ENCODE data around the gene STK39. TPM values are rescaled to one million over a fixed set of nuclear protein-coding genes. Genes with fewer than 3 reads are reported as not detected.
A peak's percentile ranks its signal among the peaks of the same experiment; 100 is the strongest.

The STK39 gene
- total RNA-seq, 1 donor, result 2.7 TPM

- DNase-seq (ENCODE audit: low read depth in 2 of 3, low spot score in 2 of 3), result peak in 2 of 3 donors; percentile 50 to 62
Observed at GRCh38 chr2:168210895-168211570, 36.4 kb downstream of the STK39 start.

DNA sequence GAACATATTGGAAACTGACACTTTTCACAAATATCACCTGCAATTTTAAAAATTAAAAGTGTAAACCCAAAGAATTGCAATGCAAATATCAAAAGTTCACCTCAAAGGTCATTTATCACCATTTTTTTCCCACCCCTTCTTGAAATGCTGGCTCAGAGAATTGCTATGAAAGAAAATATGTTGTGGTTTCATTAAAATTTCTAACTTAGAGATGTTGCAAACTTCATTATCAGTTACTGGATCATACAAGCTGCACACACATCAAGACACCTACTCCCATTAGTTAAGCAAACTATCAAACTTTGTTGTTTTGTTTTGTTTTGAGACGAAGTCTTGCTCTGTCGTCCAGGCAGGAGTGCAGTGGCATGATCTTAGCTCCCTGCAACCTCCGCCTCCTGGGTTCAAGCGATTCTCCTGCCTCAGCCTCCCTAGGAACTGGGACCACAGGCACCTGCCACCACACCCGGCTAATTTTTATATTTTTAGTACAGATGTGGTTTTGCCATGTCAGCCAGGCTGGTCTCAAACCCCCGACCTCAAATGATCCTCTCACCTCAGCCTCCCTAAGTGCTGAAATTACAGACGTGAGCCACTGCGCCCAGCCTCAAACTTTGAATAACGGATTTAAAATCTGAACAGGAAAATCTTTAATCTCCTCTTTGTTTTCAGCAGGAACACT is 37.0 kb downstream of the STK39 start:
- DNase-seq (ENCODE audit: low read depth in 2 of 3, low spot score in 2 of 3), result peak in 1 of 3 donors; percentile 4

DNA sequence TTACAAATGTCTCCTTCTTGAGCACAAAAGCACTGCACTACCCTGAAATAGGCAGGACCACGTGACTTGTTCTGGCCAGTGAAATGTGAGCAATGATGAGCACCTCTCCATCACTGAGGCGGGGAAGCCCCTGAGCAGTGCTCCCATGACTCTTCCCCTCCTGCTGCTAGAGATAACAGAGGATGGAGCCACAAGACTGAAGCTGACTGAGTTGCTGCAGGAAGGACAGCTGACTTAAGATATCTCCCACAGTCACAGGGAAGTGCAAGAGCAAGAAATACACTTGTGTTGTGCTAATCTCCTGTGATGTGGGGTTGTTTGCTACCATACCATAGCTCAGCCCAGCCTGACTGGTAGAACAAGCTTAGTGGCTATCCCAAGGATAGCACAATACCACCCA is 38.7 kb downstream of the STK39 start:
- DNase-seq (ENCODE audit: low read depth in 2 of 3, low spot score in 2 of 3), result peak in 2 of 3 donors; percentile 45 to 51

DNA sequence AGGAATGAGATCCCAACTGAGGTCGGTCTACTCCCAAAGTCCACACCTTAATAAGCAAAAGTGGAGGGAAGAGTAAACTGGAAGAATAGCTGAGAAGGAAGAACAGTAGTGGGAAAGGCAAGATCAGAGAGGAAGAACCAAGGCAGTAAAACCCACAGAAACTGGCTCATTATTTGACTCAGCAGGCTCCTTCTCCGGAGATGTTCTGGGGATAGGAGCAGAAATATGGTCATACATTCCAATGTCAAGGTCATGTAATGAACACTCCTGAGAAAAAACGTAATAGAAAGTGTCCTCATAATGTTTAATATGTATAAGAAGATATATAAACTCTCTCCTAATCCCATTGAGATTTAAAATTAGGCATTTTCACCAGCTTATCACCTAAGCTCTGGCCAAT is 39.5 kb downstream of the STK39 start:
- no peak for DNase-seq (ENCODE audit: low read depth in 2 of 3, low spot score in 2 of 3)

GRCh38 chr2:168203762-168204693 is 43.4 kb downstream of the STK39 start:
- DNase-seq (ENCODE audit: low read depth in 2 of 3, low spot score in 2 of 3), result no peak

- DNase-seq (ENCODE audit: low read depth in 2 of 3, low spot score in 2 of 3), result no peak
Observed at GRCh38 chr2:168201584-168202116, 45.7 kb downstream of the STK39 start.

DNA sequence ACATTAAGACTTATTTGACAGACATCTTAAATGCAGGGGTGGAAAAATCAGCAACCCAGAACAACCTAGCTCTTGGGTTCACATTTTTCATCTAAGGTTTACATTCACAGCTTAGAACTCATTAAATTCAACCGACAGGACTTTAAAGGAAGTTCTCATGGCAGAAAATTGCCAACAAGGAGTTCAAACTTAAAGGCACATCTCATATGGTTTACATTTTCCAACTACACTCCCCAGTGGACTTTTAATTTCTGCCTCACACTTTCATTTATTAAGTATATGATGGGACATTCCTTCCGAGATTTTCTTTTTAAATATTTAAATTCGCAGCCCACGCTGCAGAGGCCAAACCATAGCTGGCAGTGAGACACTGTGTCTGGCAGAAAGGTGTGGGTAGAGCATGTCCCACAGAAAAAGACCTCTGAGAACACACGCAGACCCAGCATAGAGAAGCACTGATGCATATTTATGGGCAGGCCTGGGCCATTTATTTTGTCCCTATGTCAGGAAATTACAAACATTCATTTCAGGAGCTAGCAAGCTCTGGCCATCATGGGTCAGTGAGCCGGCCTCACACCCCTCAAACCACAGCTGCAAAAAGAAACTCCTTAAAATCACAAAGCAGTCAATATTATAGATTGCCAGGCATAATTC is 46.3 kb downstream of the STK39 start:
- no peak for DNase-seq (ENCODE audit: low read depth in 2 of 3, low spot score in 2 of 3)

DNA sequence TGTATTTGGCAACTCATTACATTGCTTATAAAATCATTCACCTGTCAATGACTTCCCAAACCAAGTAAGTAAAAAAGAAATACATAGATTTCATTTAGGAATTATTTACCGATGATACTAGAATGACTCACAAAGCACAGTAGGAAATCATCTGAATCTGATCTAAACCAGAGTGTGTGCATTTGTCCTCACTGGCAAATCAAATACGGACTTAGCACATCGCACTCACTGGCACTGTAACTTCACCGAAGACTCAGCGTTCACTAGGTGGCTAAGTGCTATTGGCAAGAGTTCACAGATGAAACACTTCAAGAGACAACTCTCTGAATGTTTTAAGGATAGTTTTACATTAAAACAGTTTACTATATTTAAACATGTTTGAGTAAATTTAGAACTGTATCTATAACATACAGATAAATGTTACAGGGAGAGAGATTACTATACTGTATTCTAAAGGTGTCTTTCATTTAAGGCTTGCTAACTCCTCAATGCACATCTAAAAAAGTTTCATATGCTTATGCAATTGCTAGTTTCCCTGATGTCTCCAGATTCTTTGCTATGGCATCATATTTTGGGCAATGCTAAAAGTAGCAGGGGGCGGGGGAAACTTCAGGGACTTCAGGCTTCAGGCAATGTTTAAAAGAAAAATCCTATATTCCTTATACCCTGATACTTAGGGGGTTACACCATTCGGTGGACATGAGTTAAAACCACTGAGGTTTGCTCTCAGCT is 48.8 kb downstream of the STK39 start:
- no peak for DNase-seq (ENCODE audit: low read depth in 2 of 3, low spot score in 2 of 3)

GRCh38 chr2:168196764-168197180 is 50.6 kb downstream of the STK39 start:
- DNase-seq (ENCODE audit: low read depth in 2 of 3, low spot score in 2 of 3), result no peak

- no peak for DNase-seq (ENCODE audit: low read depth in 2 of 3, low spot score in 2 of 3)
Observed at GRCh38 chr2:168194784-168195522, 52.4 kb downstream of the STK39 start.

- peak; percentile 9 to 79 (median 49) for DNase-seq (ENCODE audit: low read depth in 2 of 3, low spot score in 2 of 3)
Observed at GRCh38 chr2:168192839-168193616, 54.4 kb downstream of the STK39 start.

DNA sequence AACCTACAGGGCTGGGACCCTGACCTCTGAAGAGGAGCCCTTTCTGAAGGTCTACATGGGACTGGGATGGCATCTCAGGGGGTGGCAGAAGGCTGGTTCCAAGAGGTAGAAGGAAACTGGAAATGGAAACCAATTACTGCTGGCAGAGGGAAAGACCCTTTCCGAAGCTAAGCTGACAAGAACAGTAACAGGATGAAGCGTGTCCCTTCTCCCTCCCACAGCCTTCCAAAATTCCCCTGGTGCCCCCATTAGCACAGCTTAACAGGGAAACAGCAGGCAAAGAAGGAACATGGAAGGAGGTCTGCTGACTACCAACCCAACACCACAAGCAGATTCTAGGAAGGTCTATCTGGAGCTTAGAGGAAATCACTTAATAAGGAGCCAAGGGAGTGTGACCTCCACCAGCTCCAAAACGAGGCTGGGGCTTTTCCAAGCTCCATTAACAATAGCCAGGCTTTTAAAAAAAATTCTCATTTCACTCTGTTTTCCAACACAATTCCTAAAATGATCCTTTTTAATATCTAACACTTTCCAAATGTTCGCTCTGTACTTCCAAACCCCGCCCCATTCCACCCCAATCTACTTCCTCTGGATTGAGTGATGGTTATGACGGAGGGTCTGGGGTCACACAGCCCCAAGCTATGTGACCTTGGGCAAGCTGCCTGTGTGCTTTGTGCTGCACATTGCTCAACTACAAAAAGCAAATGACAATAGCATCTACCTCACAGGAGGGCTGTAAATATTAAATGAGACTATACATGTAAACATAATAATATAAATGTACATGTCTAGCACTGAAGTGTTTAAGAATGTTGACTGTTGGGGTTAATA is 55.2 kb downstream of the STK39 start:
- DNase-seq (ENCODE audit: low read depth in 2 of 3, low spot score in 2 of 3), result no peak

DNA sequence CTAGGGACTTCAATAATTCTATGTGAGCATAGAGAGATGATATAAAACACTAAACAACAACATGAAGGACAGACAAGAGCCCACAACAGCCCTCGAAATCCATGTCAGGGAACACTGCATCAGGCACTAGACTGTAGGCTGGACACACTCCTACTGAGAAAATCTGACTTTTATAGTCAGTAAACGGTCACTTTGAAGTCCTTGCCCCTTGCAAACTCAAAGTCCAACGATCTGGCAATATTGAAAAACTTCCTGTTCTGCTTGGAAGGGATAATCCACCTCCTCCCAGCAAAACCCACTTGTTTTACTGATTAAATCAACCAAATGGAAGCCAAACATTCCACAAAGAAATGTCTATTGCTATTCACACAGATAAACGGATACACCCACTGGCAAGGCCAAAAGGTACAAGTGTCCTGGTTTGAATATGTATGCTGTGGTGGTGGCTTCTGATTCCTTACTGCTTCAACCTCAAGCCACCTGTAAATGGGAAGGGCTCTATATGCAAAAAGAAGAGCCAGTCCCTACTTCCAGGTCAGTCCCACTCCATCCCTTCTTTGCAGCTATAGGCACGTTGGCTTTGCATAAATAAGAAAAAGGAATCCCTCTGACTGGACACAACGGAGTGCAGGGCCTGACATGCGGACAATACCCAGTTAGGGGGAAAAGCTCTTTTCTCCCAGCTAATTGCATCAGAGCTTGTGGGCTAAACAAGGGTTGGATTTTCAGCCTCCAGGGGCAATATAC is 56.6 kb downstream of the STK39 start:
- DNase-seq (ENCODE audit: low read depth in 2 of 3, low spot score in 2 of 3), result no peak

DNA sequence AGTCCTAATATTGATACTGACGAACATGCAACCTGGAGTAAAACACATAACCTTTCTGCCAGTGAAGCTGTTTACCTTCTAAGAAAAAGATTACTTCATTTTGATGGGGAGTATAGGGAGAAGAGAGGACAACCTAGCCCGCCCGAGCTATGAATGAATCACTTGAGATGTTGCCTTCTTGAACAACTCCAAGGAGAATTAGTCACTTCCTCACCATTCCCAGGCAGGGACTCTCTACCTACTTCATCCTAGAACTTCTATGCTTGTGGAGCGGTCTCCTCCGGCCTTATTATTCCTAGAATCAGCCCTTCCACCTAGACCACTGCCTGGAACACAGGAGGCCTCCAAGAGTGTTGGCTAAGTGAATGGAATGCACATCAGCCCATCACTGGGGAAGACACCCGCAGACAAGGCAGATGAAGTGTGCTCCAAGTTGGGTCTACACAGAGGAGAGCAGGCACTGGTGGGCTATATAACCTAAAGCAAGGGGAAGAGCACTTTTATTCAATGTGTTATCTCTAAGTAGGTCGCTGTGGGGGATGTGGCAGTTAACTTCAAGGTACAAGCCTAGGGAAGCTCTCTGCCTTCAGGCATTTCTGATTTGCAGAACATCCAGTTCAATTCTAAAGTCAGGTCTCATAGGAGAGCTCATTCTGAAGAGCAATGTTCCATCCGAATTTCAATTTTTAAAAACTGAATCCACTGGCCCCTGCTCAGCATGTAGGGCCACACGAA is 57.4 kb downstream of the STK39 start:
- no peak for DNase-seq (ENCODE audit: low read depth in 2 of 3, low spot score in 2 of 3)

DNA sequence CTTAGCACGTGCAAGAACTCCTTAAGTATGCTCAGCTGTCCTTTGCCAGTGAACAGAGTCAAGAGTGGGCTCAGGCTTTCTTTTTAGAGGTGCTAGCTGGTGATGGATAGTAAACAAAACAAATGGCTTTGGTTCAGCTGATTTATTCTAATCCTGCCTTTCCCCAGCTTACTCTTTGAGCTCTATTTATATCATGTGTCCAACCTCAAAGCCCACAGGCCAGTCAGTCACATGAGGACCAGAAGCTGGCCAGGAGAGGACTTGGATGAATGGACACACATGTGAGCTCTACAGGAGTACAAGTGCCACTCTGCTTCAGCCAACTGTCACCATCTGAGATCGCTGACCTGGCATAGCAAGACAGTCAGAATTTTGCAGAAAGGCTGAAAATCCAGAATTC is 59.4 kb downstream of the STK39 start:
- no peak for DNase-seq (ENCODE audit: low read depth in 2 of 3, low spot score in 2 of 3)

- DNase-seq (ENCODE audit: low read depth in 2 of 3, low spot score in 2 of 3), result no peak
Observed at GRCh38 chr2:168186452-168186851, 60.9 kb downstream of the STK39 start.

Measured in hematopoietic multipotent progenitor cell (in vitro differentiated cells).